GM19099 (cell line): Measurements from ENCODE around the gene MON1A.

Source experiments
- POLR2A ChIP-seq: IDR thresholded peaks from 3 replicates; pipeline ENCODE4 v1.6.1; 2011; ENCODE audit warnings: low read depth; ENCODE audit not compliant: insufficient read length; ENCODE audit errors: extremely low read depth

The MON1A gene

DNA sequence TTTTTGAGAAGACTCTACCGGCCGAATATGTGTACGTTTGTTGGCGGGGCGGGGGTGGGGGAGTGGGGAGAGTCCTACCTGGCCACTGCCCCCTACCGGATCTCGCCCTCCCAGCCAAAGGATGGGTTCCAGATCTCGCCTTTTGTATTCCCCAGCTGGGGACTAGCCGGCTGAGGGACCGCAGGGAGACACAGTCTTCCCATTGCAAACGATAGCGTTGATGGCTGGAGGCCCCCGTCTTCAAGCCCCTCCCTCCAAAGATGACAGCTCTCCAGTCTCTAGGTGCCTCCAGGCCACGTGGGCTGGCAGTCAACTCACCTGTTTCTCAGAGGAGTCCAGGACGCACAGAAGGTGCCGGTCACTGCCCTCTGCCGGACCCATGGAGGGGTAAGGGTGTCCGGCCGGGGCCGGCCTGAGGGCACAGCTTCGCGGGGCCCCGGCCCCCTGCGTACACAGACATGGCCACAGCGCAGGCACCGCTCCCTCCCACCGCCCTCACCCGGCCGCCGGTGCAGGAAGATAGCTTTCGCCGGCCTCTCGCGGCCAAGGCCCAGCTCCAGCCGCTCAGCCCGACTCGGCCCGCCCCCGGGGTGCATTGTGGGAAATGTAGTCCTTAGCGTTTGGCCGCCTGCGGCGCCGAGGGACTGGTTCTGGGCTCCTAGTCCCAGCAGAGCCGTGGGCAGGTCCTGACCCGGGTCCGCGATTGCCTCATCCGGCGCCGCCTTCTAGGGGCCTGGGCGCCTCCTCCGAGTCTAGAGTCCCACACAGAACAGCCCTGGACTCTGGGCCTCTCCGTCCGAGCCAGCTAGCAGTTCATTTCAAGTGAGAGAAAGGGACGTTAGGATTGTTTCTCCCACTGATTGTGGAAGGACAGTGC, at the start of gene MON1A:
Gene MON1A (minus strand): TSS at position 521 of the 877 bp plus-strand sequence. CDS start 16,465 bp downstream, outside the sequence.
- peak; percentile 68 for TF ChIP-seq POLR2A

GRCh38 chr3:49976942-49977341, 47.3 kb upstream of the MON1A start:
- TF ChIP-seq POLR2A, result no peak

- no peak for TF ChIP-seq POLR2A
These were observed 43.0 kb upstream of the MON1A start for GRCh38 chr3:49972656-49973055.

DNA sequence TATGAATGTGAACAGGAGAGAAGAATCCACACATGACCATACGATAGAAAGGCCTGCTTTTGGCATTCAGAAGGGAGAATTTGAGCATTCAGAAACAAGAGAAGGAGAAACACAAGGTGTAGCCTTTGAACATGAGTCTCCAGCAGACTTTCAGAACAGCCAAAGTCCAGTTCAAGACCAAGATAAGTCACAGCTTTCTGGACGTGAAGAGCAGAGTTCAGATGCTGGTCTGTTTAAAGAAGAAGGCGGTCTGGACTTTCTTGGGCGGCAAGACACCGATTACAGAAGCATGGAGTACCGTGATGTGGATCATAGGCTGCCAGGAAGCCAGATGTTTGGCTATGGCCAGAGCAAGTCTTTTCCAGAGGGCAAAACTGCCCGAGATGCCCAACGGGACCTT, 38.7 kb upstream of the MON1A start:
- no peak for TF ChIP-seq POLR2A

- TF ChIP-seq POLR2A, result no peak
These were observed 37.7 kb upstream of the MON1A start for GRCh38 chr3:49967291-49967690.

DNA sequence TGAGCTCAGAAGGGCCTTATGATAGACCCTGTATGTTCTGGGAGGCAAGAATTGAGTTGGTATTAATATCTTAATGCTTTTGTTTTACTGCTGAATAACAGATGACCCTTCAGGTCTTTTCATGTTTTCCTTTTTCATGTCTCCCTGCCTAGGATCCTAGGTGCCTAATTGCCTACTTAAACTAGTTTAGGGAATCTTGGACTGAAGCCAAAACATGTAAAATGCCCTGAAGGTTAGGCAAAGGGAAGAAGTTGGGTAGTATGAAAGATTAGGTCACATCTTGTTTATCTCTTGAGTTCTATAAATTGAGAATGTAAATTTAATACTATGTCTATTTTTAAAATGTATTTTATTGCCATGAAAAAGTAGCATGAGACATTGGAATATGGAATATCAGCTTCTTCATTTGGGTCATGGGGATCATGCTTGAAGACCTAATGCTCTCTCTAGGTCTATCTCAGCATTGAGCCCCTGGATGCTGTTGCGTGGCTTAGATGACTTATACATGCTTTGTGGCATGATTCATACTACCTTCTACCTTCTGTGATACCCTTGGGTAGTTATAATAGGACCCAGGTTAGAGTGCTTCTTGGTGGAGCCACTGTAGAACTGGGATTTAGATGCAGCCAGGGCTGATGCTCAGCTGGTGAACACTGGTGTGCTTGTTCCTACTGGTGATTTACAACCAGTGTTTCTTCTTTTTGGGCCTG, 36.8 kb upstream of the MON1A start:
- no peak for TF ChIP-seq POLR2A

DNA sequence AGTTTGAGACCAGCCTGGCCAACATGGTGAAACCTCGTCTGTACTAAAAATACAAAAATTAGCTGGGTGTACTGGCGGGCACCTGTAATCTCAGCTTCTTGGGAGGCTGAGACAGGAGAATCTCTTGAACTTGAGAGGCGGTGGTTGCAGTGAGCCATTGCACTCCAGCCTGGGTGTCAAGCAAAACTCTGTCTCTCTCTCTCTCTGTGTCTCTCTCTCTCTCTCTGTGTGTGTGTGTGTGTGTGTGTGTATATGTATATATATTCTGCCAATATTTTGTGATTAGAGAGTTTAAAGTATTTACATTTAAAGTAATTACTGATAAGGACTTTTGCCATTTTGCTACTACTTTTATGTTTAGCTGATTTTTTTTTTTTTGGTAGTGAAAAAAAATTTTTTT, 26.0 kb upstream of the MON1A start:
- no peak for TF ChIP-seq POLR2A

GRCh38 chr3:49952924-49953323, 23.3 kb upstream of the MON1A start:
- TF ChIP-seq POLR2A, result no peak

DNA sequence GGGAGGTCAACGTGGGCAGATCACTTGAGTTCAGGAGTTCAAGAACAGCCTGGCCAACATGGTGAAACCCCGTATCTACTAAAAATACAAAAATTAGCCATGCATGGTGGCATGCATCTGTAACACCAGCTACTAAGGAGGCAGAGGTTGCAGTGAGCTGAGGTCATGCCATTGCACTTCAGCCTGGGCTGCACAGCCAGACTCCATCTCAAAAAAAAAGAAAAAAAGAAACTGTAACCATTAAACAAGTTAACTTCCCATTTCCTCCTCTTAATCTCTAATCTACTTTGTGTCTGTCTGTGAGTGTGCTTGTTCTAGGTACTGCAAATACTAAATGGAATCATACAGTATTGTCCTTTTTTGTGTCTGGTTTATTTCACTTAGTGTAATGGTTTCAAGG, 13.0 kb upstream of the MON1A start:
- TF ChIP-seq POLR2A, result no peak

DNA sequence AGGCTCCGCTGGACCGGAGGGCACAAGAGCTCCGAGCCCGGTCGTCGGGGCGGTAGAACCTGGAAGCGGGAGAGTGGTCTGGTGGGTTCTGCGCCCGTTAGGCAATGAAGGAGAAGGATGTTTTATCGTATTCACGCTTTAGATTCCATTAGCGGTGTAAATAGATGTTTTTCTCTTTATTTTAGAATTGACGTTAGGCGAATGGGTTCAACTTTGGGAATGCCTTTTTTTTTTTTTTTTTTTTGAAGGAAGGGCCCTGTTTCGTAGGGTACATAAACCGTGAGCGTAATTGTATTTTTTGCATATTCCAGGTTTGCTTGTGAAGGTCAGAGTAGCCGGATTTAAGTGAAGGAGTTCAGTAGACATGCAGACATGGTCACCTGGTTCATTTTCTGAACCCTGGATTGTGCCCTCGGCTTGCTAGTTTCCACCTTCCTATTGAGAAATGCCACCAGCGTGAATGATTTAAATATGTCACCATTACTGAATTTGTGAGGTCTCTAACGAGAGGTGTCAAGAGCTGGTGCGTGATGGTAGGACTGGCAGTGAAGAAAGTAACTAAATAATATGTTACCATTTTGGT, 11.1 kb upstream of the MON1A start:
- TF ChIP-seq POLR2A, result no peak

- peak; percentile 91 for TF ChIP-seq POLR2A
These were observed 10.5 kb upstream of the MON1A start, which contains the start of gene RBM6 for GRCh38 chr3:49939858-49940666. Gene RBM6 (plus strand): TSS chr3:49940150. CDS start chr3:49962642, 22,492 bp downstream.

- TF ChIP-seq POLR2A, result no peak
These were observed 7.5 kb upstream of the MON1A start for GRCh38 chr3:49937090-49937489.

DNA sequence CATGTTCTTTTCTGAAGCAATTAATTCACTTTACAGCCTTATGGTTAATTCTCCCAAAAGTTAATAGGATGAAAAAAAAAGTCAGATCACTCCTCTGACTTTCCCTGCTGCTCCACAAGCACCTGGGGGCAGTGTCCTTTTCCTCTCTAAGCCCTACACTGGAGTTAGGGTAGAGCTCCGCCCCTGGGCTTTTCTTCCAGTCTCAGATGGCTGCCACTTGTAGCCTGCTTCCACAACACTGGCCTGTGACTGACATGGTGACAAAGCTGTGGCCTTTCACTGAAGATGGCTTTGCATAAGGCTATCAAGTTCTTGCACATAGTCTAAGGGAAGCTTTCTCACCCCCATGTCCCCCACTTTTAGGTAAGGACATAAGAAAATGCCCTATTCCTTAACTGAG, 1.3 kb upstream of the MON1A start:
- TF ChIP-seq POLR2A, result no peak

DNA sequence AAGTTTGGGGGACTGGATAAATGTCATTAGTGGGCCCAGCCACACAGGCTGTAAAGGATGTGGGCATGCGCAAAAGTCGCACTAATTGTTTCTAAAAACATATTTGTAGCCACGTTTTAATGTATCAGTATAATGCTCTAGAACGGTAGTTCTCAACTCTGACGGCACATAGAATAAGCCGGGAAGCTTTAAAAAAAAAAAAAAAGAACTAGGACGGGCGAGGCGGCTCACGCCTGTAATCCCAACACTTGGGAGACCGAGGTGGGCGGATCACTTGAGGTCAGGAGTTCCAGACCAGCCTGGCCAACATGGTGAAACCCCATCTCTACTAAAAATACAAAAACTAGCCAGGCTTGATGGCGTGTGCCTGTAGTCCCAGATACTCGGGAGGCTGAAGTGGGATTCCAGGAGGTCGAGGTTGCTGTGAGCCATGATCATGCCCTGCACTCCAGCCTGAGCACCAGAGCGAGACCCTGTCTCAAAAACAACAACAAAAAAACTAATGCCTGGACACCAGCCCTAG, 618 bp upstream of the MON1A start:
- TF ChIP-seq POLR2A, result no peak
